Loucy (cell line): ENCODE results near the gene GLDN.

Source experiments
- CTCF ChIP-seq: fragments of 200-600 bp; sonication (generic); conservative IDR thresholded peaks from 2 replicates; pipeline ENCODE4 v1.5.1; 2014; ENCODE audit warnings: mild to moderate bottlenecking, antibody characterized with exemption, low read length
- EZH2phosphoT487 ChIP-seq: fragments of 200-600 bp; IDR thresholded peaks from 2 replicates; pipeline ENCODE4 v1.6.1; 2018; ENCODE audit warnings: antibody characterized with exemption, mild to moderate bottlenecking, moderate library complexity, borderline replicate concordance

- TF ChIP-seq CTCF (no peak), EZH2phosphoT487 (no peak)
Measured at GRCh38 chr15:51388726-51389125, 47.3 kb downstream of the GLDN start.
